GM21423 (cell line): Measurements from ENCODE around the gene B3GNT5.

Experiments
- ATAC-seq: cut with Tn5 transposase; IDR thresholded peaks from one replicate; pipeline ENCODE4 v1.9.1; 2021; ENCODE audit warnings: mild to moderate bottlenecking, moderate library complexity; ENCODE audit not compliant: unreplicated experiment

B3GNT5 gene

GRCh38 chr3:183264268-183264667, 11.2 kb downstream of the B3GNT5 start:
- no peak for ATAC-seq

GRCh38 chr3:183265157-183265642, 12.1 kb downstream of the B3GNT5 start:
- ATAC-seq: no peak

GRCh38 chr3:183265834-183266417, 12.9 kb downstream of the B3GNT5 start:
- no peak for ATAC-seq

- no peak for ATAC-seq
Observed at GRCh38 chr3:183266454-183266853, 13.4 kb downstream of the B3GNT5 start.

- ATAC-seq: no peak
Observed at GRCh38 chr3:183267140-183267539, 14.1 kb downstream of the B3GNT5 start.

GRCh38 chr3:183268366-183268765, 15.3 kb downstream of the B3GNT5 start:
- ATAC-seq: no peak

- ATAC-seq: no peak
Observed at GRCh38 chr3:183269345-183269744, 16.3 kb downstream of the B3GNT5 start.

- ATAC-seq: no peak
Observed at GRCh38 chr3:183270344-183270743, 17.3 kb downstream of the B3GNT5 start.

GRCh38 chr3:183272142-183272541, 19.1 kb downstream of the B3GNT5 start:
- no peak for ATAC-seq

- no peak for ATAC-seq
Observed at GRCh38 chr3:183272791-183273190, 19.7 kb downstream of the B3GNT5 start.

- ATAC-seq: no peak
Observed at GRCh38 chr3:183274609-183275008, 21.6 kb downstream of the B3GNT5 start.

GRCh38 chr3:183275418-183275817, 22.4 kb downstream of the B3GNT5 start:
- ATAC-seq: no peak

GRCh38 chr3:183275937-183276336, 22.9 kb downstream of the B3GNT5 start:
- ATAC-seq: no peak

GRCh38 chr3:183277260-183277659, 24.2 kb downstream of the B3GNT5 start:
- no peak for ATAC-seq

GRCh38 chr3:183278479-183279088, 25.5 kb downstream of the B3GNT5 start:
- no peak for ATAC-seq

- ATAC-seq: no peak
Observed at GRCh38 chr3:183279371-183279770, 26.3 kb downstream of the B3GNT5 start.

GRCh38 chr3:183281126-183281797, 28.2 kb downstream of the B3GNT5 start:
- ATAC-seq: no peak

- ATAC-seq: no peak
Observed at GRCh38 chr3:183283886-183284285, 30.8 kb downstream of the B3GNT5 start.

- no peak for ATAC-seq
Observed at GRCh38 chr3:183284570-183284969, 31.5 kb downstream of the B3GNT5 start.

- no peak for ATAC-seq
Observed at GRCh38 chr3:183285318-183285717, 32.3 kb downstream of the B3GNT5 start.

GRCh38 chr3:183285828-183286457, 32.9 kb downstream of the B3GNT5 start:
- peak; percentile 97 for ATAC-seq
